Neuron (in vitro differentiated cells): Measurements from ENCODE around the gene OR6Q1.

ENCODE experiments used
- H2AFZ ChIP-seq: one replicate; pipeline ENCODE4 v1.6.1; 2013; ENCODE audit warnings: low read depth, mild to moderate bottlenecking, inconsistent platforms, low read length, moderate library complexity
- H3K27me3 ChIP-seq: one replicate; pipeline ENCODE4 v1.6.1; 2013; ENCODE audit warnings: low read length; ENCODE audit not compliant: insufficient read depth
- H3K36me3 ChIP-seq: one replicate; pipeline ENCODE4 v1.6.1; 2013; ENCODE audit warnings: low read length; ENCODE audit not compliant: insufficient read depth
- H3K4me1 ChIP-seq: one replicate; pipeline ENCODE4 v1.6.1; 2013; ENCODE audit warnings: low read length; ENCODE audit not compliant: insufficient read depth
- H3K4me3 ChIP-seq: 2 replicates; pipeline ENCODE4 v1.5.1; 2013; ENCODE audit warnings: mild to moderate bottlenecking, low read length, moderate library complexity
- H3K9me3 ChIP-seq: one replicate; pipeline ENCODE4 v1.6.1; 2013; ENCODE audit warnings: low read length

OR6Q1 gene

GRCh38 chr11:58027341-58027740, 3.4 kb upstream of the OR6Q1 start:
- Histone ChIP-seq H3K4me1 (no peaks in the 10 kb centered on the region), H3K9me3 (no peaks in the 10 kb centered on the region), H3K27me3 (peaks cover 2% of the 10 kb centered on the region), H3K4me3 (no peak overlapping the region), H2AFZ (no peak overlapping the region), H3K36me3 (no peaks in the 10 kb centered on the region)

- no peaks in the 10 kb centered on the region for H3K4me1 ChIP-seq
Measured at GRCh38 chr11:58028687-58029411, 1.9 kb upstream of the OR6Q1 start.

DNA sequence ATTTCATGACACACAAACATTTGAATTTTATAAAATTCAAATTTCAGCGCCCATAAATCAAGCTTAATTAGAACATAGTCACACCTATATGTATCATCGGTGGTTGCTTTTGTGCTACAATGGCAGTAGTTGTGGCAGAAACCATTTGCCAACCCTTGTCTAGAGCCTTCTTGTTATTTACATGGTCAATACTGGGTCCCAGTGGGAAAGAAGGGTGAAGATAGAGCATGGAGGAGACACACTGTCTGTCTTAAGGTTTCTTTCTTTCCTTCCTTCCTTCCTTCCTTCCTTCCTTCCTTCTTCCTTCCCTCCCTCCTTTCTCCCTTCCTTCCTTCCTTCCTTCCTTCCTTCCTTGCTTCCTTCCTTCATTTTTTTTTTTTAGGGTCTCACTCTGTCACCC, 3.7 kb downstream of the OR6Q1 start:
- Histone ChIP-seq H3K27me3 (no peaks in the 10 kb centered on the region), H3K9me3 (no peaks in the 10 kb centered on the region), H3K4me3 (no peak overlapping the region), H2AFZ (no peak overlapping the region), H3K36me3 (no peaks in the 10 kb centered on the region), H3K4me1 (no peaks in the 10 kb centered on the region)

More at GRCh38 chr11:58028687-58029411, 1.9 kb upstream of the OR6Q1 start:
- H3K9me3 ChIP-seq: no peaks in the 10 kb centered on the region
- peaks cover 2% of the 10 kb centered on the region for H3K27me3 ChIP-seq
- H3K36me3 ChIP-seq: no peaks in the 10 kb centered on the region
- no peak overlapping the region for H3K4me3 ChIP-seq
- H2AFZ ChIP-seq: no peak overlapping the region

DNA sequence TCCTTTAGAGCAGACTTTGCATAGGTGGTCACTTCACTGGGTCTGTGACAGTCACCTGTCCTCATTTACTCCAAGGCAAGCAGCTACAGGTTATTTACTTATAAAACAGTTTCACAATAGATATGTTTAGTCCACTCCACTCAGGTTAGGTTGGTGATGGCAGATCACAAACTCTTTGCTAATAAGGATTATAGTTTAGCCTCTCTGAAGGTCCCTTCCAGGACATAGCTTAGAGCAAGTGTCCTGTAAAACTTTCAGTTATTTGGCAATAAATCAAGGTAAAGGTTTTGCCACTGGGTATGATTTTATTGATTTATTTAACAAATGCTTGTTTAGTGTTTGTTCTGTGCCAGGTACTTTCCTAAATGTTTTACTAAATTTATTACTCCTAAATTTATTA, 8.8 kb downstream of the OR6Q1 start:
- Histone ChIP-seq H3K4me3 (no peak overlapping the region), H2AFZ (no peak overlapping the region), H3K9me3 (no peaks in the 10 kb centered on the region), H3K27me3 (no peaks in the 10 kb centered on the region), H3K4me1 (no peaks in the 10 kb centered on the region), H3K36me3 (no peaks in the 10 kb centered on the region)

DNA sequence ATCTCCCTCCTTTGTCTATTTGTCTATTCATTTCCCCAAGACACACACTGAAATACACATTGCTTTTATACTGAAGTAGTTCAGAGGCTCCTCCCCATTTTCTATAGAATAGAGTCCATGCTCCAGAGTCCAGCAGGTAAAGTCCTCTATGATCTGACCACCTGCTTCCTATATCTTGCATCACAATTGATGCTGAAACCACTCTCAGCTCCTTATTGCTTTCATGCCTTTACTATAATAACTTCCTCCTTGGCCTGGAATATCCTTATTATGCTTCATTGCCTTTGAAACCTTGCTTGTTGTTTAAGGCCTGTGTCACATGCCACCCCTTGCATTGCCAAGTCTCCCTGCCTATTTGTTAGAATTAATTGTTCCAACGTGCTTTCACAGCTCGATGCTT, 12.6 kb downstream of the OR6Q1 start:
- Histone ChIP-seq H3K9me3 (no peaks in the 10 kb centered on the region), H2AFZ (no peak overlapping the region), H3K27me3 (no peaks in the 10 kb centered on the region), H3K4me1 (no peaks in the 10 kb centered on the region), H3K36me3 (no peaks in the 10 kb centered on the region), H3K4me3 (no peak overlapping the region)

- Histone ChIP-seq H3K36me3 (no peaks in the 10 kb centered on the region), H2AFZ (no peak overlapping the region)
Measured at GRCh38 chr11:58046231-58046630, 15.5 kb downstream of the OR6Q1 start.

GRCh38 chr11:58047818-58048217, 17.1 kb downstream of the OR6Q1 start:
- H3K4me3 ChIP-seq: no peak overlapping the region
- H3K4me1 ChIP-seq: no peaks in the 10 kb centered on the region
- no peak overlapping the region for H2AFZ ChIP-seq
- no peaks in the 10 kb centered on the region for H3K27me3 ChIP-seq
- no peaks in the 10 kb centered on the region for H3K36me3 ChIP-seq
- H3K9me3 ChIP-seq: no peaks in the 10 kb centered on the region

More at GRCh38 chr11:58046231-58046630, 15.5 kb downstream of the OR6Q1 start:
- no peaks in the 10 kb centered on the region for H3K27me3 ChIP-seq
- H3K4me1 ChIP-seq: no peaks in the 10 kb centered on the region
- H3K9me3 ChIP-seq: no peaks in the 10 kb centered on the region
- H3K4me3 ChIP-seq: no peak overlapping the region

DNA sequence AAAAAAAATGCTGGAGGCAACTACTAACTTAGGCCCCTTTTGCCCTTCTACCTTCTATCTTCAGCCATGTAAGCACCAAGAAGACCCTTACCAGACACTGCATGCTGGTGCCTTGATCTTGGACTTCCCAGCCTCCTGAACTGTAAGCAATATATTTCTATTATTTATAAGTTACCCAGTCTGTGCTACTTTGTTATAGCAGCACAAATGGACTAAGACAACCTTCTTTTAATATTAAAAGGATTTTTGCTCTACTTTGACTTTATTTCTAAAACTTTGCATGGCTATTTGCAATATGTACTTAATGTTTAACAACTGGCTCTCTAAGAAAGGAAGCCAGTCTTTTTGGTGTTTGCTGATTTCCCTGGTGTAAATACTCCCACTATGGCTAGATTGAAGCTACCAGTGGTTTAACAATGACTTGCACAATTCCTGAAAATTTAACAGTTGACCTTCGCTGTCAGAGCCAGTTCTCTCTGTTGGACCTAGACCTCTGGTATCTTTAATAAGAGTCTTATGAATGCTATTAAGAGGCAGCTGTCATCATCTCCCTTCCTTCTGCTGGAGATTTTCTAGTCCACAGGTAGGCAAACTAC, 25.2 kb downstream of the OR6Q1 start:
- Histone ChIP-seq H2AFZ (no peak overlapping the region), H3K4me1 (peaks cover 13% of the 10 kb centered on the region), H3K9me3 (no peaks in the 10 kb centered on the region), H3K4me3 (no peak overlapping the region), H3K27me3 (no peaks in the 10 kb centered on the region), H3K36me3 (no peaks in the 10 kb centered on the region)

DNA sequence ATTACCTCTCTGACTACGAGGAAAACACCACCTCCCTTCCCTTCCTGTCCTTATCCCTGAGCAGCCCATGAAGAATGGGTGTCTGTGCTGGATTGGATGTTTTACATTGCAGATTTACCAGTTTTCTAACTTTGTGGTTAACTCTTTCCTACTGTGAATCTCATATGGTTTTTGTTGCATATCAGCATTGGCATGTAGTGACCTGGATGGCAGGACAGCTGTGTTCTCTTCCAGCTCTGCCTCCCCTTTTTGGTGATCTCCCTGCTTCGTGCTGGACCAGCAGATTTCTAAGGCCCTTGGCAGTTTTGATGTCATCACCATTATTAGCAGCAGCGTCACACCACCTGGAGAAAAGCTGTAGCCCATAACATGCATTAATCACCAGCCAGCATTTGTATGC, 26.7 kb downstream of the OR6Q1 start:
- no peak overlapping the region for H3K4me3 ChIP-seq
- H3K4me1 ChIP-seq: peaks cover 13% of the 10 kb centered on the region
- no peaks in the 10 kb centered on the region for H3K27me3 ChIP-seq
- H3K9me3 ChIP-seq: no peaks in the 10 kb centered on the region
- no peaks in the 10 kb centered on the region for H3K36me3 ChIP-seq
- no peak overlapping the region for H2AFZ ChIP-seq

- Histone ChIP-seq H3K36me3 (no peaks in the 10 kb centered on the region), H3K4me3 (no peak overlapping the region), H3K4me1 (peaks cover 13% of the 10 kb centered on the region), H3K9me3 (no peaks in the 10 kb centered on the region), H3K27me3 (no peaks in the 10 kb centered on the region), H2AFZ (peak overlapping the region; percentile 26)
Measured at GRCh38 chr11:58058276-58059006, 27.7 kb downstream of the OR6Q1 start.

GRCh38 chr11:58059007-58059350, 28.2 kb downstream of the OR6Q1 start:
- Histone ChIP-seq H3K27me3 (no peaks in the 10 kb centered on the region), H3K36me3 (no peaks in the 10 kb centered on the region), H3K4me1 (peaks cover 13% of the 10 kb centered on the region), H3K4me3 (no peak overlapping the region), H3K9me3 (no peaks in the 10 kb centered on the region), H2AFZ (peak overlapping the region; percentile 26)

- no peaks in the 10 kb centered on the region for H3K36me3 ChIP-seq
- no peaks in the 10 kb centered on the region for H3K27me3 ChIP-seq
Measured at GRCh38 chr11:58060535-58060934, 29.8 kb downstream of the OR6Q1 start.

GRCh38 chr11:58060939-58061672, 30.4 kb downstream of the OR6Q1 start:
- H3K4me3 ChIP-seq: no peak overlapping the region
- no peaks in the 10 kb centered on the region for H3K36me3 ChIP-seq

More at GRCh38 chr11:58060535-58060934, 29.8 kb downstream of the OR6Q1 start:
- H3K9me3 ChIP-seq: no peaks in the 10 kb centered on the region
- peaks cover 13% of the 10 kb centered on the region for H3K4me1 ChIP-seq
- H2AFZ ChIP-seq: no peak overlapping the region
- H3K4me3 ChIP-seq: no peak overlapping the region

More at GRCh38 chr11:58060939-58061672, 30.4 kb downstream of the OR6Q1 start:
- Histone ChIP-seq H2AFZ (no peak overlapping the region), H3K9me3 (no peaks in the 10 kb centered on the region), H3K27me3 (no peaks in the 10 kb centered on the region), H3K4me1 (peaks cover 13% of the 10 kb centered on the region)
